ENCODE measurements around the gene FURIN. TPM values are rescaled to one million over a fixed set of nuclear protein-coding genes. Genes with fewer than 3 reads are reported as not detected.

Gene FURIN
- total RNA-seq, 1 donor from 2014 or later, result 122 TPM

- FAIRE-seq, result no peak
- H3K4me3 Mint-ChIP-seq (ENCODE audit: unreplicated experiment), result no peak overlapping the region
- H3K36me3 Mint-ChIP-seq (ENCODE audit: low read depth, unreplicated experiment), result no peaks in the 10 kb centered on the region
Measured at GRCh38 chr15:90837094-90837493, 31.3 kb upstream of the FURIN start.

GRCh38 chr15:90838139-90838538 lies 30.2 kb upstream of the FURIN start:
- H3K27me3 Mint-ChIP-seq (ENCODE audit: low read depth, unreplicated experiment), result peaks cover 5% of the 10 kb centered on the region
- no peaks in the 10 kb centered on the region for H3K36me3 Mint-ChIP-seq (ENCODE audit: low read depth, unreplicated experiment)
- no peak overlapping the region for H3K27ac Mint-ChIP-seq (ENCODE audit: unreplicated experiment)
- no peaks in the 10 kb centered on the region for H4K20me1 ChIP-seq (ENCODE audit: insufficient read depth, low read length)
- DNase-seq (ENCODE audit: low read depth) (no peak), FAIRE-seq (no peak)
- no peak overlapping the region for H3K4me2 ChIP-seq (ENCODE audit: low read length)
- no peak overlapping the region for H3K4me3 Mint-ChIP-seq (ENCODE audit: unreplicated experiment)
- no peak overlapping the region for H3K4me3 ChIP-seq (ENCODE audit: insufficient read depth, low read depth, low read length)
- TF ChIP-seq CTCF (IDR thresholded peaks at IDR 0.05; ENCODE audit: insufficient read depth, low read depth, low read length) (no peak), EZH2 (IDR thresholded peaks at IDR 0.05; ENCODE audit: insufficient read depth, low read length) (no peak)
- no peaks in the 10 kb centered on the region for H3K27me3 ChIP-seq (ENCODE audit: insufficient read depth, low read length)
- no peaks in the 10 kb centered on the region for H3K9me3 ChIP-seq (ENCODE audit: insufficient read depth, low read depth, low read length)
- H3K4me1 ChIP-seq (ENCODE audit: insufficient read depth, low read length), result peaks cover 9% of the 10 kb centered on the region
- H3K9me3 Mint-ChIP-seq (ENCODE audit: unreplicated experiment), result no peaks in the 10 kb centered on the region
- no peak overlapping the region for H3K27ac ChIP-seq (ENCODE audit: low read depth, low read length)
- H2AFZ ChIP-seq (ENCODE audit: low read depth, low read length), result no peak overlapping the region
- no peaks in the 10 kb centered on the region for H3K36me3 ChIP-seq (ENCODE audit: insufficient read depth, low read length)
- peaks cover 11% of the 10 kb centered on the region for H3K4me1 Mint-ChIP-seq (ENCODE audit: low read depth, unreplicated experiment)
- H3K9ac ChIP-seq (ENCODE audit: low read length), result no peak overlapping the region
- H3K79me2 ChIP-seq (ENCODE audit: insufficient read depth, low read length), result no peaks in the 10 kb centered on the region

More at GRCh38 chr15:90837094-90837493, 31.3 kb upstream of the FURIN start:
- Histone ChIP-seq H3K36me3 (ENCODE audit: insufficient read depth, low read length) (no peaks in the 10 kb centered on the region), H3K4me2 (ENCODE audit: low read length) (no peak overlapping the region), H3K9ac (ENCODE audit: low read length) (no peak overlapping the region), H3K27me3 (ENCODE audit: insufficient read depth, low read length) (no peaks in the 10 kb centered on the region), H2AFZ (ENCODE audit: low read depth, low read length) (no peak overlapping the region), H3K4me1 (ENCODE audit: insufficient read depth, low read length) (peaks cover 9% of the 10 kb centered on the region), H3K79me2 (ENCODE audit: insufficient read depth, low read length) (no peaks in the 10 kb centered on the region), H3K27ac (ENCODE audit: low read depth, low read length) (no peak overlapping the region), H4K20me1 (ENCODE audit: insufficient read depth, low read length) (no peaks in the 10 kb centered on the region), H3K9me3 (ENCODE audit: insufficient read depth, low read depth, low read length) (no peaks in the 10 kb centered on the region), H3K4me3 (ENCODE audit: insufficient read depth, low read depth, low read length) (no peak overlapping the region)
- Mint-ChIP-seq H3K27ac (ENCODE audit: unreplicated experiment) (no peak overlapping the region), H3K27me3 (ENCODE audit: low read depth, unreplicated experiment) (peaks cover 3% of the 10 kb centered on the region), H3K4me1 (ENCODE audit: low read depth, unreplicated experiment) (peaks cover 11% of the 10 kb centered on the region), H3K9me3 (ENCODE audit: unreplicated experiment) (no peaks in the 10 kb centered on the region)
- DNase-seq (ENCODE audit: low read depth), result no peak
- TF ChIP-seq CTCF (IDR thresholded peaks at IDR 0.05; ENCODE audit: insufficient read depth, low read depth, low read length) (no peak), EZH2 (IDR thresholded peaks at IDR 0.05; ENCODE audit: insufficient read depth, low read length) (no peak)

GRCh38 chr15:90838544-90838943 lies 29.8 kb upstream of the FURIN start:
- Mint-ChIP-seq H3K4me3 (ENCODE audit: unreplicated experiment) (no peak overlapping the region), H3K27ac (ENCODE audit: unreplicated experiment) (no peak overlapping the region), H3K9me3 (ENCODE audit: unreplicated experiment) (no peaks in the 10 kb centered on the region), H3K27me3 (ENCODE audit: low read depth, unreplicated experiment) (peaks cover 5% of the 10 kb centered on the region), H3K36me3 (ENCODE audit: low read depth, unreplicated experiment) (no peaks in the 10 kb centered on the region), H3K4me1 (ENCODE audit: low read depth, unreplicated experiment) (peaks cover 11% of the 10 kb centered on the region)
- H3K36me3 ChIP-seq (ENCODE audit: insufficient read depth, low read length), result no peaks in the 10 kb centered on the region
- no peak overlapping the region for H3K4me3 ChIP-seq (ENCODE audit: insufficient read depth, low read depth, low read length)
- H3K27ac ChIP-seq (ENCODE audit: low read depth, low read length), result no peak overlapping the region
- no peaks in the 10 kb centered on the region for H3K9me3 ChIP-seq (ENCODE audit: insufficient read depth, low read depth, low read length)
- DNase-seq (ENCODE audit: low read depth) (no peak), FAIRE-seq (no peak)
- no peak for TF ChIP-seq CTCF (IDR thresholded peaks at IDR 0.05; ENCODE audit: insufficient read depth, low read depth, low read length)
- no peak for TF ChIP-seq EZH2 (IDR thresholded peaks at IDR 0.05; ENCODE audit: insufficient read depth, low read length)
- no peak overlapping the region for H2AFZ ChIP-seq (ENCODE audit: low read depth, low read length)
- H3K4me1 ChIP-seq (ENCODE audit: insufficient read depth, low read length), result peaks cover 9% of the 10 kb centered on the region
- H4K20me1 ChIP-seq (ENCODE audit: insufficient read depth, low read length), result no peaks in the 10 kb centered on the region
- H3K4me2 ChIP-seq (ENCODE audit: low read length), result no peak overlapping the region
- no peak overlapping the region for H3K9ac ChIP-seq (ENCODE audit: low read length)
- no peaks in the 10 kb centered on the region for H3K27me3 ChIP-seq (ENCODE audit: insufficient read depth, low read length)
- no peaks in the 10 kb centered on the region for H3K79me2 ChIP-seq (ENCODE audit: insufficient read depth, low read length)

Measured in astrocyte (in vitro differentiated cells and primary cell).